SJCRH30 (cell line): ENCODE measurements around the gene FRYL. TPM values are rescaled to one million over a fixed set of nuclear protein-coding genes. Genes with fewer than 3 reads are reported as not detected.

Experiments used
- DNase-seq, 2 experiments: peaks; one replicate each; pipeline ENCODE4 v3.0.0-alpha.2; 2015 to 2020
- H3K27ac ChIP-seq: fragments of 250-450 bp; sonication (Bioruptor Pico); 2 replicates; pipeline ENCODE4 v1.5.1; 2020; ENCODE audit warnings: mild to moderate bottlenecking, moderate library complexity
- H3K27me3 ChIP-seq: fragments of 250-450 bp; sonication (Bioruptor Pico); 2 replicates; pipeline ENCODE4 v1.5.1; 2020; ENCODE audit warnings: mild to moderate bottlenecking, moderate library complexity
- H3K36me3 ChIP-seq: fragments of 250-450 bp; sonication (Bioruptor Pico); 2 replicates; pipeline ENCODE4 v1.5.1; 2020; ENCODE audit warnings: mild to moderate bottlenecking, moderate library complexity
- H3K4me1 ChIP-seq: fragments of 250-450 bp; sonication (Bioruptor Pico); 2 replicates; pipeline ENCODE4 v1.5.1; 2020; ENCODE audit warnings: mild to moderate bottlenecking, moderate library complexity
- H3K4me3 ChIP-seq: fragments of 250-450 bp; sonication (Bioruptor Pico); 2 replicates; pipeline ENCODE4 v1.5.1; 2020; ENCODE audit warnings: mild to moderate bottlenecking, moderate library complexity
- H3K9me3 ChIP-seq: fragments of 250-450 bp; sonication (Bioruptor Pico); replicated peaks from 2 replicates; pipeline ENCODE4 v1.5.1; 2020; ENCODE audit warnings: mild to moderate bottlenecking, moderate library complexity
- total RNA-seq: library from RNA; depleted of rRNA; stranded (reverse); fragments of >200 nt; shearing (Covaris generic); gene quantifications from 2 replicates; pipeline ENCODE4 v1.2.3, GENCODE V29; 2014

The FRYL gene
- total RNA-seq, 1 experiment from 2014 or later: 67.7 TPM

GRCh38 chr4:48634688-48635308, 145.3 kb downstream of the FRYL start:
- DNase-seq: no peak
- H3K27me3 ChIP-seq: no peaks in the 10 kb centered on the region
- no peaks in the 10 kb centered on the region; the same call in 1 of the 2 replicates for H3K4me1 ChIP-seq
- H3K4me3 ChIP-seq: no peak overlapping the region
- H3K36me3 ChIP-seq: peaks cover 2% of the 10 kb centered on the region; the same call in 1 of the 2 replicates
- no peaks in the 10 kb centered on the region for H3K9me3 ChIP-seq
- no peak overlapping the region for H3K27ac ChIP-seq

DNA sequence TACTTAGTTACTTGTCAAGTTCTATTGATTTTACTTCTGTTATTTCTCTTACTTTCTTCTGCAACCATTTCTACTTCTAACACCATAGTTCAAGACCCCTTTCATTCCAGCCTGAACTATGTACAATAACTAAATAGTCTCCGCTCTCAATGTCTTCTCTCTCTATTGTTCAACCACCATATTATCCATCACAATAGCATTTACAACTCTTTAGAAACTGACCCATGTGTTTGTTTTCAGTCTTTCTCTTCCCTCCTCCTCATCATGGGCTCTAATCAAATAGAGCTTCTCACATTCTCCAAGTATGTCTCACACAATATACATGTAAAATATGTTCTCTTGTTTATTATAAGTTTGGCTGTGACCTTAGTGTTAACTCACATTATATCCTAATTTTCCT, 146.4 kb downstream of the FRYL start:
- peaks cover 2% of the 10 kb centered on the region; the same call in 1 of the 2 replicates for H3K36me3 ChIP-seq
- DNase-seq: no peak
- no peaks in the 10 kb centered on the region for H3K27me3 ChIP-seq
- no peak overlapping the region for H3K4me3 ChIP-seq
- no peak overlapping the region for H3K27ac ChIP-seq
- H3K9me3 ChIP-seq: no peaks in the 10 kb centered on the region
- peaks cover 5% of the 10 kb centered on the region for H3K4me1 ChIP-seq

- no peak overlapping the region for H3K4me3 ChIP-seq
- H3K27me3 ChIP-seq: no peaks in the 10 kb centered on the region
- H3K27ac ChIP-seq: no peak overlapping the region
- DNase-seq: no peak
- H3K36me3 ChIP-seq: 0 out of 2 replicates have a peak, but pooled peaks cover 3% of the 10 kb centered on the region
- H3K9me3 ChIP-seq: no peaks in the 10 kb centered on the region
- H3K4me1 ChIP-seq: peaks cover 5% of the 10 kb centered on the region
Observed at GRCh38 chr4:48629458-48629857, 150.6 kb downstream of the FRYL start.

DNA sequence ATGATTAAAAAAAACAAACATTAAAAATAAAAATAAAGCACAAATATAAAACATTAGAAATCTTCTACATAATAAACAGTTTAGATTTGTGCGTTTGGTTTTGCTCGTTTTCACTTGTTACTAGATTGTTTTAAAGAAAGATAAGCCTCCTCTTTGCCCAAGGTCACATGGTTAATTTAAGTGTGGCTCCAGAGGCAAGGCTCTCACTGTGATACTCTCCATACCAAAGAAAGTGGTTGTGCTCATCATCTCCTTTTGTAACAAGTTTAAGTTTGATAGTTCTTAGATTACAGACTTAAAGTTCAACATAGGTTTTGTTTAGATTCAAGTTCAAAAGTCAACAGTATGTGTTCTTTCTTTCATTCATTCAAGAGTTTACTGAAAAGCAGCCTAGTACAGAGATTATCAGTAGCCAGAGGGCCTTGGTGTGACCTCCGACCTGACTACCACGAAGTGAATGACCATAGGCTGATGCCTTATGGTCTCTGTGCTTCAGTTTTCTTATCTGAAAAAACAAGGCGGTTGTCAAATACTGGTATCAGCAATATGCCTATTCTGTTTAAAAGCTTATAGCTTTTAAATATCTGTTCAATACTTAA, 156.8 kb downstream of the FRYL start:
- Histone ChIP-seq H3K9me3 (no peaks in the 10 kb centered on the region), H3K27ac (no peak overlapping the region), H3K27me3 (no peaks in the 10 kb centered on the region), H3K4me3 (no peak overlapping the region), H3K36me3 (peaks cover 18% of the 10 kb centered on the region; the same call in 1 of the 2 replicates), H3K4me1 (no peaks in the 10 kb centered on the region)
- no peak for DNase-seq

DNA sequence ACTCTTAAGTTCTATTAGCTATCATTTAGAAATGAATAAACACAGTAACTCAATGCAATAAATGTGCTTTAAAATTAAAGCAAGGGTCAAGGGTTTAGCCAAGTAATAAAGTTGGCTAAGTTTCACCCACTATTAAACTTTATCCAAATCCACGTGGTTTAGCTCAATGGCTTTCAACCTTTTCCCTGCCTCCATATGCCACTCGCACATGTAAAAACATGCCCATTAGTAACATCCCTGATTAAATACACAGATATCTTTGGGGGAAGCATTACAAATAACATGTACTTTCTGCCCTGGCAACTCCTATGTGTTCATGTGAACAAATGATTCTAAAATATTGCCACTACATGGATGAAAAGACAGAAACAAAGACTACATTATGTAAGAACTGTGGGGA, 159.2 kb downstream of the FRYL start:
- DNase-seq: no peak
- peaks cover 16% of the 10 kb centered on the region; the same call in 1 of the 2 replicates for H3K36me3 ChIP-seq
- H3K9me3 ChIP-seq: no peaks in the 10 kb centered on the region; the same call in 1 of the 2 replicates

GRCh38 chr4:48620093-48620492, 160.0 kb downstream of the FRYL start:
- H3K4me1 ChIP-seq: no peaks in the 10 kb centered on the region
- H3K27ac ChIP-seq: no peak overlapping the region

More for the DNA sequence above, 159.2 kb downstream of the FRYL start:
- Histone ChIP-seq H3K27ac (no peak overlapping the region), H3K27me3 (no peaks in the 10 kb centered on the region), H3K4me3 (no peak overlapping the region), H3K4me1 (no peaks in the 10 kb centered on the region)

GRCh38 chr4:48604527-48604926, 175.6 kb downstream of the FRYL start:
- no peaks in the 10 kb centered on the region for H3K27me3 ChIP-seq
- H3K4me1 ChIP-seq: peaks cover 14% of the 10 kb centered on the region
- DNase-seq: no peak
- no peak overlapping the region for H3K4me3 ChIP-seq
- peaks cover 4% of the 10 kb centered on the region; the same call in 1 of the 2 replicates for H3K36me3 ChIP-seq
- H3K27ac ChIP-seq: no peak overlapping the region
- no peaks in the 10 kb centered on the region for H3K9me3 ChIP-seq

More at GRCh38 chr4:48620093-48620492, 160.0 kb downstream of the FRYL start:
- no peak for DNase-seq
- Histone ChIP-seq H3K9me3 (no peaks in the 10 kb centered on the region; the same call in 1 of the 2 replicates), H3K27me3 (no peaks in the 10 kb centered on the region), H3K4me3 (no peak overlapping the region), H3K36me3 (peaks cover 21% of the 10 kb centered on the region)

DNA sequence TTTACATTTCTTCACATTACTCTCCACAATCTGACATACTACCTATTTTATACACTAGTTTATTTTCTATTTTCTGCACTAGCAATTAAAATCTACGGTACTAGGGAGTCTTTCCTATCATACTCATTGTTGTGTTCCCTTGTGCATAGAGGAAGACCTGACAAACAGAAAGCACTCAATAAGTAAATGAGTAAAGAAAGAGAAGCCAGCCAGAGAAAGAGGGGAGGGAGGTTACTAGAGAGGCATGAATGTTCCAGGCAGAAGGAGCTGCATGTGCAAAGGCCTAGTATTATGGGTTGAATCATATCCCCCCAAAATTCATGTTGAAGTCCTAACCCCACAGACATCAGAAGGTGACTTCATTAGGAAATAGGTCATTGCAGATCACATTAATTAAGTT, 176.0 kb downstream of the FRYL start:
- H3K36me3 ChIP-seq: peaks cover 4% of the 10 kb centered on the region; the same call in 1 of the 2 replicates
- H3K27ac ChIP-seq: no peak overlapping the region
- H3K9me3 ChIP-seq: no peaks in the 10 kb centered on the region

DNA sequence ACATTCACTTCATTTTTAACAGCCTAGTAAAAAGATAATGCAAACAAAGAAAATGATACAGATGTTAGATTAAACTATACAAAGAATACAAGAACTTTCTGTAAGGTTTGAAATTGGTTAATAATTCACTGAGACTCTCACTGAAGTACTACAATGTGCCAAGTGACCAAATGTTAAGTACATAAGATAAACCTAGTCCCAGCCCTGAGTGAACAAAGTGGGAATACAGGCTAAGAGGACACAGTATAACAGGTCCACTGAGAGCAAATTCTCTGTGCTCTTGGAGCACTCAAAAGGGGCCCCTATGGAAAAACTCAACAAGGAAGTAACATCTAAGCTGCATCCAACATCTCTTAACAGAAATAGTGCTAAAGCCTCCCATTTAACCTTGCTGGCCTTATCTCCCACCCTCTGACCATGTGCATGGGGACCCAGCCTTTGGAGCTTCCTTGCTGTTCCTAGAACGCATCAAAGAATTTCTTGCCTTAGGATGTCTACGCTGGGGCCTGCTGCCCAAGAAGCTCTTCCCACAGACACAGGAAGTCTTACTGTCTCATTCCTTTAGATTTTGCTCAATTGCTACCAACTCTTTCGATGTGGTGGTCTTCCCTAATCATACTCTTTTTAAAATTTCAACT, 176.6 kb downstream of the FRYL start:
- H3K27me3 ChIP-seq: no peaks in the 10 kb centered on the region
- H3K4me1 ChIP-seq: peaks cover 14% of the 10 kb centered on the region
- DNase-seq: no peak
- no peak overlapping the region for H3K4me3 ChIP-seq
- H3K36me3 ChIP-seq: peaks cover 5% of the 10 kb centered on the region
- H3K9me3 ChIP-seq: no peaks in the 10 kb centered on the region
- H3K27ac ChIP-seq: no peak overlapping the region

More for the DNA sequence above, 176.0 kb downstream of the FRYL start:
- Histone ChIP-seq H3K27me3 (no peaks in the 10 kb centered on the region), H3K4me3 (no peak overlapping the region), H3K4me1 (peaks cover 14% of the 10 kb centered on the region)
- no peak for DNase-seq

DNA sequence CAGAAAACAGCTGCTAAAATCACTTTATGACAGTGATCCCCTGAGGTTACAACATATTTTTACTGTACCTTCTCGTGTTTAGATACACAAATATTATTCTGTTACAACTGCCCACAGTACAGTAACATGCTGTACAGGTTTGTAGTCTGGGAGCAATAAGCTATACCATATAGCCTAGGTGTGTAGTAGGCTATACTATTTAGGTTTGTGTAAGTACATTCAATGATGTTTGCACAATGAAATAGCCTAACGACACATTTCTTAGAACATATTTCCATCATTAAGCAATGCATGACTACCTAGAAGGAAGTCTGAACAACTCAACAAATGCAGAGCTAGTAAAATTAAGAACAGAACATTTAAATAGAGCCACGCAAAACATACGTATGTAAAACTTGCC, 177.3 kb downstream of the FRYL start:
- Histone ChIP-seq H3K4me1 (peaks cover 14% of the 10 kb centered on the region), H3K36me3 (peaks cover 9% of the 10 kb centered on the region), H3K9me3 (no peaks in the 10 kb centered on the region), H3K27ac (peak overlapping the region; percentile 15; the same call in 1 of the 2 replicates), H3K27me3 (no peaks in the 10 kb centered on the region), H3K4me3 (no peak overlapping the region)
- no peak for DNase-seq

GRCh38 chr4:48602222-48602621, 177.9 kb downstream of the FRYL start:
- Histone ChIP-seq H3K27ac (peak overlapping the region; percentile 15; the same call in 1 of the 2 replicates), H3K4me3 (no peak overlapping the region), H3K36me3 (peaks cover 9% of the 10 kb centered on the region), H3K4me1 (peaks cover 14% of the 10 kb centered on the region), H3K9me3 (no peaks in the 10 kb centered on the region), H3K27me3 (no peaks in the 10 kb centered on the region)
- peak in 1 of 2 experiments; percentile 60 for DNase-seq

DNA sequence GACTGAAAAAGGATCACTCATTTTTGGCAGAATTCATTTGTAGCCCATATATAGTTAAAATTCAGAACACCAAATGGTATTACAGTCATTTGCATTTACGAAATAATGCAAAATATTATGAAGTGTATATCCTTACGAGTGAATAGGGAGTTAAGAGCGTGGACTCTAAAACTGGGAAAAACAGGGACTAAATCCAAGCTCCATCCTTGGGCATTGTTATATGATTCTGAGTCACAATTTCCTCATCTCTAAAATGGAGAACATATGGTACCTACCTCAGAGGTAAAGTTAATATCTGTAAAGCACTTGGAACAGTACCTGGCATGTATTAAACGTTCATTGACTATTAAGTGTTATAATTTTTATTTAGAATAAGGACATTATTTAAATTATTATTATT, 183.7 kb downstream of the FRYL start:
- no peaks in the 10 kb centered on the region for H3K9me3 ChIP-seq
- H3K4me3 ChIP-seq: no peak overlapping the region
- no peak for DNase-seq
- H3K4me1 ChIP-seq: no peaks in the 10 kb centered on the region
- H3K27me3 ChIP-seq: no peaks in the 10 kb centered on the region
- H3K27ac ChIP-seq: no peak overlapping the region
- peaks cover 22% of the 10 kb centered on the region for H3K36me3 ChIP-seq

- no peak overlapping the region for H3K4me3 ChIP-seq
Observed at GRCh38 chr4:48594180-48594579, 185.9 kb downstream of the FRYL start.

GRCh38 chr4:48591372-48591771, 188.7 kb downstream of the FRYL start:
- H3K4me1 ChIP-seq: no peaks in the 10 kb centered on the region
- H3K9me3 ChIP-seq: no peaks in the 10 kb centered on the region
- H3K27ac ChIP-seq: no peak overlapping the region
- no peak overlapping the region for H3K4me3 ChIP-seq
- no peaks in the 10 kb centered on the region for H3K27me3 ChIP-seq
- no peak for DNase-seq
- H3K36me3 ChIP-seq: peaks cover 40% of the 10 kb centered on the region

More at GRCh38 chr4:48594180-48594579, 185.9 kb downstream of the FRYL start:
- Histone ChIP-seq H3K9me3 (no peaks in the 10 kb centered on the region), H3K27me3 (no peaks in the 10 kb centered on the region), H3K4me1 (no peaks in the 10 kb centered on the region), H3K36me3 (peaks cover 29% of the 10 kb centered on the region), H3K27ac (no peak overlapping the region)
- DNase-seq: no peak

GRCh38 chr4:48590884-48591283, 189.2 kb downstream of the FRYL start:
- Histone ChIP-seq H3K4me3 (no peak overlapping the region), H3K27ac (no peak overlapping the region), H3K27me3 (no peaks in the 10 kb centered on the region), H3K9me3 (no peaks in the 10 kb centered on the region), H3K4me1 (no peaks in the 10 kb centered on the region), H3K36me3 (peaks cover 45% of the 10 kb centered on the region)
- DNase-seq: no peak
